ENCODE data around the gene POC1A. TPM values are rescaled to one million over a fixed set of nuclear protein-coding genes. Genes with fewer than 3 reads are reported as not detected.

The POC1A gene
- total and polyA plus RNA-seq, 10 of the 15 experiments (the other 5 are each of a cell fraction or from before 2014, with no cell fraction given) = 8.5 to 49.8 (median 23.5) TPM

GRCh38 chr3:52121464-52121805 is 32.8 kb downstream of the POC1A start (continued):
- no peak for TF ChIP-seq ZBTB11 (CRISPR knock-in tag; IDR thresholded peaks at IDR 0.05)
- TF ChIP-seq RFX5 (IDR thresholded peaks at IDR 0.05; ENCODE audit: low read depth, low read length) = no peak
- TF ChIP-seq EED (IDR thresholded peaks at IDR 0.05; ENCODE audit: low read depth) = 0 out of 2 replicates have a peak, but pooled peaks have one; percentile 17
- peak; percentile 16 for TF ChIP-seq MEF2B (IDR thresholded peaks at IDR 0.05; ENCODE audit: partially characterized antibody, poor library complexity, severe bottlenecking)
- no peak for TF ChIP-seq BRCA1 (IDR thresholded peaks at IDR 0.05; ENCODE audit: low read depth, low read length)
- TF ChIP-seq, protein P1, sequence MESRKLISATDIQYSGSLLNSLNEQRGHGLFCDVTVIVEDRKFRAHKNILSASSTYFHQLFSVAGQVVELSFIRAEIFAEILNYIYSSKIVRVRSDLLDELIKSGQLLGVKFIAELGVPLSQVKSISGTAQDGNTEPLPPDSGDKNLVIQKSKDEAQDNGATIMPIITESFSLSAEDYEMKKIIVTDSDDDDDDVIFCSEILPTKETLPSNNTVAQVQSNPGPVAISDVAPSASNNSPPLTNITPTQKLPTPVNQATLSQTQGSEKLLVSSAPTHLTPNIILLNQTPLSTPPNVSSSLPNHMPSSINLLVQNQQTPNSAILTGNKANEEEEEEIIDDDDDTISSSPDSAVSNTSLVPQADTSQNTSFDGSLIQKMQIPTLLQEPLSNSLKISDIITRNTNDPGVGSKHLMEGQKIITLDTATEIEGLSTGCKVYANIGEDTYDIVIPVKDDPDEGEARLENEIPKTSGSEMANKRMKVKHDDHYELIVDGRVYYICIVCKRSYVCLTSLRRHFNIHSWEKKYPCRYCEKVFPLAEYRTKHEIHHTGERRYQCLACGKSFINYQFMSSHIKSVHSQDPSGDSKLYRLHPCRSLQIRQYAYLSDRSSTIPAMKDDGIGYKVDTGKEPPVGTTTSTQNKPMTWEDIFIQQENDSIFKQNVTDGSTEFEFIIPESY (IDR thresholded peaks at IDR 0.05) = no peak
- peak; percentile 56; the same call in 1 of the 2 replicates for TF ChIP-seq MEF2A (IDR thresholded peaks at IDR 0.05; ENCODE audit: insufficient read depth, low read depth, low read length)
- TF ChIP-seq SREBF2 (IDR thresholded peaks at IDR 0.05; ENCODE audit: low read length) = no peak
- no peak for TF ChIP-seq FOXM1 (IDR thresholded peaks at IDR 0.05; ENCODE audit: low read depth, low read length)
- TF ChIP-seq HSF1 (IDR thresholded peaks at IDR 0.05; ENCODE audit: low read depth, low read length) = no peak
- TF ChIP-seq PRDM15 (CRISPR knock-in tag; IDR thresholded peaks at IDR 0.05) = no peak
- TF ChIP-seq SIN3A (IDR thresholded peaks at IDR 0.05; ENCODE audit: low read depth, low read length) = no peak
- TF ChIP-seq LARP7 (IDR thresholded peaks at IDR 0.05) = no peak
- TF ChIP-seq, protein P2, sequence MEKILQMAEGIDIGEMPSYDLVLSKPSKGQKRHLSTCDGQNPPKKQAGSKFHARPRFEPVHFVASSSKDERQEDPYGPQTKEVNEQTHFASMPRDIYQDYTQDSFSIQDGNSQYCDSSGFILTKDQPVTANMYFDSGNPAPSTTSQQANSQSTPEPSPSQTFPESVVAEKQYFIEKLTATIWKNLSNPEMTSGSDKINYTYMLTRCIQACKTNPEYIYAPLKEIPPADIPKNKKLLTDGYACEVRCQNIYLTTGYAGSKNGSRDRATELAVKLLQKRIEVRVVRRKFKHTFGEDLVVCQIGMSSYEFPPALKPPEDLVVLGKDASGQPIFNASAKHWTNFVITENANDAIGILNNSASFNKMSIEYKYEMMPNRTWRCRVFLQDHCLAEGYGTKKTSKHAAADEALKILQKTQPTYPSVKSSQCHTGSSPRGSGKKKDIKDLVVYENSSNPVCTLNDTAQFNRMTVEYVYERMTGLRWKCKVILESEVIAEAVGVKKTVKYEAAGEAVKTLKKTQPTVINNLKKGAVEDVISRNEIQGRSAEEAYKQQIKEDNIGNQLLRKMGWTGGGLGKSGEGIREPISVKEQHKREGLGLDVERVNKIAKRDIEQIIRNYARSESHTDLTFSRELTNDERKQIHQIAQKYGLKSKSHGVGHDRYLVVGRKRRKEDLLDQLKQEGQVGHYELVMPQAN (conservative IDR thresholded peaks at IDR 0.05) = no peak
- no peak for TF ChIP-seq POLR2AphosphoS5 (IDR thresholded peaks at IDR 0.05; ENCODE audit: low read length)

All from GM12878 (cell line).